HepG2 (cell line): ENCODE results near the gene SIK2. TPM values are rescaled to one million over a fixed set of nuclear protein-coding genes. Genes with fewer than 3 reads are reported as not detected.

ENCODE experiments used
- FOXK2 ChIP-seq: fragments of 450-650 bp; IDR thresholded peaks from 2 replicates; pipeline ENCODE4 v1.6.1; 2016
- GATAD2A ChIP-seq: IDR thresholded peaks from 2 replicates; pipeline ENCODE4 v1.6.1; 2016
- PHB2 ChIP-seq: fragments of 450-650 bp; IDR thresholded peaks from 2 replicates; pipeline ENCODE4 v1.6.1; 2018; ENCODE audit not compliant: partially characterized antibody
- SCMH1 ChIP-seq: sonication (generic); formaldehyde crosslinking; IDR thresholded peaks from 2 replicates; pipeline ENCODE4 v1.9.0; 2021; ENCODE audit warnings: missing genetic modification reagents, mild to moderate bottlenecking, borderline replicate concordance
- STAG1 ChIP-seq: sonication (generic); formaldehyde crosslinking; IDR thresholded peaks from 2 replicates; pipeline ENCODE4 v1.4.0; 2020; ENCODE audit warnings: missing genetic modification reagents
- TBX2 ChIP-seq: sonication (generic); formaldehyde crosslinking; IDR thresholded peaks from 2 replicates; pipeline ENCODE4 v1.5.0; 2020; ENCODE audit warnings: missing genetic modification reagents, mild to moderate bottlenecking, borderline replicate concordance
- TMF1 ChIP-seq: sonication (generic); formaldehyde crosslinking; IDR thresholded peaks from 2 replicates; pipeline ENCODE4 v1.8.1; 2022; ENCODE audit warnings: low read depth, missing genetic modification reagents
- YY1 ChIP-seq: IDR thresholded peaks from 2 replicates; pipeline ENCODE4 v1.6.1; 2011; ENCODE audit warnings: low read length, low read depth, moderate library complexity, mild to moderate bottlenecking; ENCODE audit not compliant: insufficient read depth, insufficient replicate concordance
- ZNF17 ChIP-seq: sonication (generic); formaldehyde crosslinking; IDR thresholded peaks from 2 replicates; pipeline ENCODE4 v1.5.0; 2020; ENCODE audit warnings: mild to moderate bottlenecking, missing genetic modification reagents
- ZNF207 ChIP-seq: fragments of 450-650 bp; IDR thresholded peaks from 2 replicates; pipeline ENCODE4 v1.6.1; 2016; ENCODE audit warnings: antibody characterized with exemption, borderline replicate concordance
- ZNF781 ChIP-seq: sonication (generic); formaldehyde crosslinking; IDR thresholded peaks from 2 replicates; pipeline ENCODE4 v1.5.1; 2020; ENCODE audit warnings: borderline replicate concordance, mild to moderate bottlenecking, missing genetic modification reagents; ENCODE audit errors: not compliant biosample characterization
- polyA plus RNA-seq, 8 experiments: library from polyadenylated mRNA; depleted of rRNA in 3 of 8; stranded (reverse) in 7 of 8; unstranded in 1 of 8; fragments of >200 nt; fragmentation: Illumina TruSeq in 4 of 8; extraction: Trizol in 4 of 8; gene quantifications; 2 replicates each; pipeline versions ENCODE4 v1.2.1 to v1.2.3, GENCODE V29; 2011 to 2016; ENCODE audit warnings: low read depth in 4 of 8, missing spikeins in 1 of 8, mixed read lengths in 1 of 8; ENCODE audit not compliant: insufficient read depth in 1 of 8
- total RNA-seq, 5 experiments: library from RNA; depleted of rRNA; stranded (reverse); fragments of >200 nt; fragmentation: Illumina TruSeq; extraction: Trizol; gene quantifications; 2 replicates each; pipeline ENCODE4 v1.2.3, GENCODE V29; 2016; ENCODE audit warnings: low read depth in 1 of 5
- TF ChIP-seq, protein P1 (sequence below): sonication (generic); formaldehyde crosslinking; IDR thresholded peaks from 2 replicates; pipeline ENCODE4 v1.9.0; 2021; ENCODE audit warnings: missing genetic modification reagents, borderline replicate concordance
- TF ChIP-seq, protein P2 (sequence below): sonication (generic); formaldehyde crosslinking; IDR thresholded peaks from 2 replicates; pipeline ENCODE4 v1.4.0; 2020; ENCODE audit warnings: missing genetic modification reagents
- TF ChIP-seq, protein P3 (sequence below): sonication (generic); formaldehyde crosslinking; conservative IDR thresholded peaks from 2 replicates; pipeline ENCODE4 v1.8.0; 2022; ENCODE audit warnings: missing genetic modification reagents
- TF ChIP-seq, protein P4 (sequence below): IDR thresholded peaks from 2 replicates; pipeline ENCODE4 v1.6.1; 2012; ENCODE audit warnings: low read length, improper control_type of control experiment
- TF ChIP-seq, protein P5 (sequence below): sonication (generic); formaldehyde crosslinking; IDR thresholded peaks from 2 replicates; pipeline ENCODE4 v1.5.0; 2020; ENCODE audit warnings: missing genetic modification reagents
- TF ChIP-seq, protein P6 (sequence below): sonication (generic); formaldehyde crosslinking; IDR thresholded peaks from 2 replicates; pipeline ENCODE4 v1.5.0; 2020; ENCODE audit warnings: missing genetic modification reagents

Gene SIK2
- total and polyA plus RNA-seq, 2 of the 13 experiments (the other 11 are each of a cell fraction or from before 2014, with no cell fraction given): 8.1 to 15.4 TPM

DNA sequence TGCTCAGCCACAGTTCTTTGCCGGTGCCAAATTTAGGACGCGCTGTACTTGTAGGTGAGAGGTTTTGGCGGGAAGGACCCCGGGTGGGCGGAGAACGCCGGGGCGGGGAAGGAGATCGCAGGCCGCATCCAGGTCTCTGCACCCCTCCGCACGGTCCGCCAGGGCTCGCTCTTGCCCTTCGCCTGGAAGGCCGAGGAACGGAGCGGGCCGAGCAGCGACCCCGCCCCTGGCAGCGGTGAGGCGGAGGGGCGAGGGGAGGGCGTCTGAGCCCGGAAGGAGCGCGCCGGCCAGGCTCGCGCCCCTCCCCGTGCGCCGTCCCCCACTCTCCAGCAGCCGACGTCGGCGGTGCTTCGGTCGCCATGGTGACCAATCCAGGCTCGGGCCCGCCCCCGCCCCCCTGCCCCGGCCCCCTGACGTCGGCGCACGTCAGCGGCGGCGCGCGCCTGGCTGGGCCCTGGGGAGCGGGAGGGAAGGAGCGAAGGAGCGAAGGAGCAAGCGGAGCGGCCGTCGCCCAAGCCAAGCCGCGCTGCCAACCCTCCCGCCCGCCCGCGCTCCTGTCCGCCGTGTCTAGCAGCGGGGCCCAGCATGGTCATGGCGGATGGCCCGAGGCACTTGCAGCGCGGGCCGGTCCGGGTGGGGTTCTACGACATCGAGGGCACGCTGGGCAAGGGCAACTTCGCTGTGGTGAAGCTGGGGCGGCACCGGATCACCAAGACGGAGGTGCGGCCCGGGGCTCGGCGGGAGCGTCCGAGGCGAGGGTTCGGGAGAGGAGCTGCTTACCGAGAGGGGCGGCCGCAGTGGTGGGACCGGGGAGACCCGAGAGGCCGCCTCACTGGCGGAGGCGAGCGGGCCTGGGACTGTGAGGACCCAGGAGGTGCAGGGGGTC, at the start of gene SIK2 (continued):
- TF ChIP-seq ZNF781: no peak
- no peak for TF ChIP-seq FOXK2
- TF ChIP-seq, protein P1, sequence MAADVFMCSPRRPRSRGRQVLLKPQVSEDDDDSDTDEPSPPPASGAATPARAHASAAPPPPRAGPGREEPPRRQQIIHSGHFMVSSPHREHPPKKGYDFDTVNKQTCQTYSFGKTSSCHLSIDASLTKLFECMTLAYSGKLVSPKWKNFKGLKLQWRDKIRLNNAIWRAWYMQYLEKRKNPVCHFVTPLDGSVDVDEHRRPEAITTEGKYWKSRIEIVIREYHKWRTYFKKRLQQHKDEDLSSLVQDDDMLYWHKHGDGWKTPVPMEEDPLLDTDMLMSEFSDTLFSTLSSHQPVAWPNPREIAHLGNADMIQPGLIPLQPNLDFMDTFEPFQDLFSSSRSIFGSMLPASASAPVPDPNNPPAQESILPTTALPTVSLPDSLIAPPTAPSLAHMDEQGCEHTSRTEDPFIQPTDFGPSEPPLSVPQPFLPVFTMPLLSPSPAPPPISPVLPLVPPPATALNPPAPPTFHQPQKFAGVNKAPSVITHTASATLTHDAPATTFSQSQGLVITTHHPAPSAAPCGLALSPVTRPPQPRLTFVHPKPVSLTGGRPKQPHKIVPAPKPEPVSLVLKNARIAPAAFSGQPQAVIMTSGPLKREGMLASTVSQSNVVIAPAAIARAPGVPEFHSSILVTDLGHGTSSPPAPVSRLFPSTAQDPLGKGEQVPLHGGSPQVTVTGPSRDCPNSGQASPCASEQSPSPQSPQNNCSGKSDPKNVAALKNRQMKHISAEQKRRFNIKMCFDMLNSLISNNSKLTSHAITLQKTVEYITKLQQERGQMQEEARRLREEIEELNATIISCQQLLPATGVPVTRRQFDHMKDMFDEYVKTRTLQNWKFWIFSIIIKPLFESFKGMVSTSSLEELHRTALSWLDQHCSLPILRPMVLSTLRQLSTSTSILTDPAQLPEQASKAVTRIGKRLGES (CRISPR knock-in tag): peak; percentile 23; the same call in 1 of the 2 replicates
- no peak for TF ChIP-seq ZNF17
- peak; percentile 81 for TF ChIP-seq TBX2 (CRISPR knock-in tag)
- peak; percentile 69 for TF ChIP-seq YY1
- TF ChIP-seq, protein P2, sequence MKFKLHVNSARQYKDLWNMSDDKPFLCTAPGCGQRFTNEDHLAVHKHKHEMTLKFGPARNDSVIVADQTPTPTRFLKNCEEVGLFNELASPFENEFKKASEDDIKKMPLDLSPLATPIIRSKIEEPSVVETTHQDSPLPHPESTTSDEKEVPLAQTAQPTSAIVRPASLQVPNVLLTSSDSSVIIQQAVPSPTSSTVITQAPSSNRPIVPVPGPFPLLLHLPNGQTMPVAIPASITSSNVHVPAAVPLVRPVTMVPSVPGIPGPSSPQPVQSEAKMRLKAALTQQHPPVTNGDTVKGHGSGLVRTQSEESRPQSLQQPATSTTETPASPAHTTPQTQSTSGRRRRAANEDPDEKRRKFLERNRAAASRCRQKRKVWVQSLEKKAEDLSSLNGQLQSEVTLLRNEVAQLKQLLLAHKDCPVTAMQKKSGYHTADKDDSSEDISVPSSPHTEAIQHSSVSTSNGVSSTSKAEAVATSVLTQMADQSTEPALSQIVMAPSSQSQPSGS (CRISPR knock-in tag): peak; percentile 81; the same call in 1 of the 2 replicates
- TF ChIP-seq STAG1 (CRISPR knock-in tag): peak; percentile 100
- TF ChIP-seq, protein P3, sequence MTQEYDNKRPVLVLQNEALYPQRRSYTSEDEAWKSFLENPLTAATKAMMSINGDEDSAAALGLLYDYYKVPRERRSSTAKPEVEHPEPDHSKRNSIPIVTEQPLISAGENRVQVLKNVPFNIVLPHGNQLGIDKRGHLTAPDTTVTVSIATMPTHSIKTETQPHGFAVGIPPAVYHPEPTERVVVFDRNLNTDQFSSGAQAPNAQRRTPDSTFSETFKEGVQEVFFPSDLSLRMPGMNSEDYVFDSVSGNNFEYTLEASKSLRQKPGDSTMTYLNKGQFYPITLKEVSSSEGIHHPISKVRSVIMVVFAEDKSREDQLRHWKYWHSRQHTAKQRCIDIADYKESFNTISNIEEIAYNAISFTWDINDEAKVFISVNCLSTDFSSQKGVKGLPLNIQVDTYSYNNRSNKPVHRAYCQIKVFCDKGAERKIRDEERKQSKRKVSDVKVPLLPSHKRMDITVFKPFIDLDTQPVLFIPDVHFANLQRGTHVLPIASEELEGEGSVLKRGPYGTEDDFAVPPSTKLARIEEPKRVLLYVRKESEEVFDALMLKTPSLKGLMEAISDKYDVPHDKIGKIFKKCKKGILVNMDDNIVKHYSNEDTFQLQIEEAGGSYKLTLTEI: no peak
- TF ChIP-seq, protein P4, sequence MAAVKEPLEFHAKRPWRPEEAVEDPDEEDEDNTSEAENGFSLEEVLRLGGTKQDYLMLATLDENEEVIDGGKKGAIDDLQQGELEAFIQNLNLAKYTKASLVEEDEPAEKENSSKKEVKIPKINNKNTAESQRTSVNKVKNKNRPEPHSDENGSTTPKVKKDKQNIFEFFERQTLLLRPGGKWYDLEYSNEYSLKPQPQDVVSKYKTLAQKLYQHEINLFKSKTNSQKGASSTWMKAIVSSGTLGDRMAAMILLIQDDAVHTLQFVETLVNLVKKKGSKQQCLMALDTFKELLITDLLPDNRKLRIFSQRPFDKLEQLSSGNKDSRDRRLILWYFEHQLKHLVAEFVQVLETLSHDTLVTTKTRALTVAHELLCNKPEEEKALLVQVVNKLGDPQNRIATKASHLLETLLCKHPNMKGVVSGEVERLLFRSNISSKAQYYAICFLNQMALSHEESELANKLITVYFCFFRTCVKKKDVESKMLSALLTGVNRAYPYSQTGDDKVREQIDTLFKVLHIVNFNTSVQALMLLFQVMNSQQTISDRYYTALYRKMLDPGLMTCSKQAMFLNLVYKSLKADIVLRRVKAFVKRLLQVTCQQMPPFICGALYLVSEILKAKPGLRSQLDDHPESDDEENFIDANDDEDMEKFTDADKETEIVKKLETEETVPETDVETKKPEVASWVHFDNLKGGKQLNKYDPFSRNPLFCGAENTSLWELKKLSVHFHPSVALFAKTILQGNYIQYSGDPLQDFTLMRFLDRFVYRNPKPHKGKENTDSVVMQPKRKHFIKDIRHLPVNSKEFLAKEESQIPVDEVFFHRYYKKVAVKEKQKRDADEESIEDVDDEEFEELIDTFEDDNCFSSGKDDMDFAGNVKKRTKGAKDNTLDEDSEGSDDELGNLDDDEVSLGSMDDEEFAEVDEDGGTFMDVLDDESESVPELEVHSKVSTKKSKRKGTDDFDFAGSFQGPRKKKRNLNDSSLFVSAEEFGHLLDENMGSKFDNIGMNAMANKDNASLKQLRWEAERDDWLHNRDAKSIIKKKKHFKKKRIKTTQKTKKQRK: no peak
- no peak for TF ChIP-seq ZNF207
- TF ChIP-seq PHB2: no peak
- TF ChIP-seq TMF1 (CRISPR knock-in tag): no peak
- TF ChIP-seq SCMH1: no peak
- TF ChIP-seq GATAD2A (CRISPR knock-in tag): peak; percentile 69
- TF ChIP-seq, protein P5, sequence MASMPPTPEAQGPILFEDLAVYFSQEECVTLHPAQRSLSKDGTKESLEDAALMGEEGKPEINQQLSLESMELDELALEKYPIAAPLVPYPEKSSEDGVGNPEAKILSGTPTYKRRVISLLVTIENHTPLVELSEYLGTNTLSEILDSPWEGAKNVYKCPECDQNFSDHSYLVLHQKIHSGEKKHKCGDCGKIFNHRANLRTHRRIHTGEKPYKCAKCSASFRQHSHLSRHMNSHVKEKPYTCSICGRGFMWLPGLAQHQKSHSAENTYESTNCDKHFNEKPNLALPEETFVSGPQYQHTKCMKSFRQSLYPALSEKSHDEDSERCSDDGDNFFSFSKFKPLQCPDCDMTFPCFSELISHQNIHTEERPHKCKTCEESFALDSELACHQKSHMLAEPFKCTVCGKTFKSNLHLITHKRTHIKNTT (CRISPR knock-in tag): no peak
- TF ChIP-seq, protein P6, sequence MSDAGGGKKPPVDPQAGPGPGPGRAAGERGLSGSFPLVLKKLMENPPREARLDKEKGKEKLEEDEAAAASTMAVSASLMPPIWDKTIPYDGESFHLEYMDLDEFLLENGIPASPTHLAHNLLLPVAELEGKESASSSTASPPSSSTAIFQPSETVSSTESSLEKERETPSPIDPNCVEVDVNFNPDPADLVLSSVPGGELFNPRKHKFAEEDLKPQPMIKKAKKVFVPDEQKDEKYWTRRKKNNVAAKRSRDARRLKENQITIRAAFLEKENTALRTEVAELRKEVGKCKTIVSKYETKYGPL: peak; percentile 42; the same call in 1 of the 2 replicates
